WTC11 (cell line): ENCODE data around the gene APBA3. TPM values are rescaled to one million over a fixed set of nuclear protein-coding genes. Genes with fewer than 3 reads are reported as not detected.

Experiments used
- ATAC-seq: fragments of 200-7000 bp; cut with Tn5 transposase; 2 replicates; pipeline ENCODE4 v1.10.0; 2021; ENCODE audit warnings: mild to moderate bottlenecking, moderate library complexity
- CTCF ChIA-PET: fragments of 300-600 bp; sonication (Branson Sonifier 250); formaldehyde crosslinking; loops from one replicate; lab custom pipeline; 2021; ENCODE audit warnings: antibody characterized with exemption; lab: Charles Lee
- POLR2A ChIA-PET: fragments of 350-600 bp; sonication (Branson Sonifier 250); formaldehyde crosslinking; loops from one replicate; lab custom pipeline; 2021; ENCODE audit warnings: antibody characterized with exemption; lab: Charles Lee
- DNase-seq: peaks from one replicate; pipeline ENCODE4 v3.0.0; 2021; ENCODE audit warnings: low spot score
- H3K27ac Mint-ChIP-seq: 2 replicates; pipeline ENCODE4 v1.8.0; 2021; ENCODE audit warnings: mixed read lengths
- H3K27me3 Mint-ChIP-seq: 2 replicates; pipeline ENCODE4 v1.8.0; 2021; ENCODE audit warnings: low read depth, mild to moderate bottlenecking, moderate library complexity, mixed read lengths
- H3K36me3 Mint-ChIP-seq: 2 replicates; pipeline ENCODE4 v1.8.0; 2021; ENCODE audit warnings: mixed read lengths
- H3K4me1 Mint-ChIP-seq: 2 replicates; pipeline ENCODE4 v1.8.0; 2022; ENCODE audit warnings: mixed read lengths
- H3K4me3 Mint-ChIP-seq: 2 replicates; pipeline ENCODE4 v1.8.0; 2021; ENCODE audit warnings: mild to moderate bottlenecking, moderate library complexity, mixed read lengths
- H3K9me3 Mint-ChIP-seq: 2 replicates; pipeline ENCODE4 v1.8.0; 2021; ENCODE audit warnings: mixed read lengths
- ATF1 ChIP-seq: sonication (generic); formaldehyde crosslinking; IDR thresholded peaks from 2 replicates; pipeline ENCODE4 v1.8.1; 2023; ENCODE audit warnings: mild to moderate bottlenecking, moderate library complexity, missing genetic modification reagents
- E2F1 ChIP-seq: sonication (generic); formaldehyde crosslinking; IDR thresholded peaks from 2 replicates; pipeline ENCODE4 v1.8.0; 2022; ENCODE audit warnings: mild to moderate bottlenecking, missing genetic modification reagents
- E2F4 ChIP-seq: sonication (generic); formaldehyde crosslinking; IDR thresholded peaks from 2 replicates; pipeline ENCODE4 v1.8.1; 2022; ENCODE audit warnings: low read depth, mild to moderate bottlenecking, moderate library complexity, missing genetic modification reagents, borderline replicate concordance
- EMX1 ChIP-seq: fragments of 250-450 bp; sonication (Bioruptor Pico); IDR thresholded peaks from 2 replicates; pipeline ENCODE4 v1.8.0; 2021; ENCODE audit warnings: mild to moderate bottlenecking
- ERG ChIP-seq: fragments of 250-450 bp; sonication (Bioruptor Pico); IDR thresholded peaks from 2 replicates; pipeline ENCODE4 v1.8.0; 2021; ENCODE audit warnings: mild to moderate bottlenecking
- GRHL2 ChIP-seq: fragments of 250-450 bp; sonication (Bioruptor Pico); IDR thresholded peaks from 2 replicates; pipeline ENCODE4 v1.8.0; 2022; ENCODE audit warnings: mild to moderate bottlenecking, moderate library complexity; ENCODE audit not compliant: insufficient replicate concordance, severe bottlenecking
- GTF2I ChIP-seq: fragments of 250-450 bp; sonication (Bioruptor Pico); conservative IDR thresholded peaks from 2 replicates; pipeline ENCODE4 v1.4.0; 2021; ENCODE audit warnings: mild to moderate bottlenecking
- HMGXB4 ChIP-seq: sonication (generic); formaldehyde crosslinking; IDR thresholded peaks from 2 replicates; pipeline ENCODE4 v1.8.1; 2023; ENCODE audit warnings: mild to moderate bottlenecking, moderate library complexity, missing genetic modification reagents
- IRF1 ChIP-seq: sonication (generic); formaldehyde crosslinking; IDR thresholded peaks from 2 replicates; pipeline ENCODE4 v1.8.0; 2023; ENCODE audit warnings: missing genetic modification reagents
- PRRX2 ChIP-seq: fragments of 250-450 bp; sonication (Bioruptor Pico); IDR thresholded peaks from 2 replicates; pipeline ENCODE4 v1.8.0; 2021; ENCODE audit warnings: mild to moderate bottlenecking
- RORB ChIP-seq: fragments of 250-450 bp; sonication (Bioruptor Pico); IDR thresholded peaks from 2 replicates; pipeline ENCODE4 v1.9.0; 2021; ENCODE audit warnings: mild to moderate bottlenecking
- USF1 ChIP-seq: sonication (generic); formaldehyde crosslinking; IDR thresholded peaks from 2 replicates; pipeline ENCODE4 v1.8.0; 2022; ENCODE audit warnings: mild to moderate bottlenecking, missing genetic modification reagents
- ZNF396 ChIP-seq: fragments of 250-450 bp; sonication (Bioruptor Pico); IDR thresholded peaks from 2 replicates; pipeline ENCODE4 v1.8.0; 2021; ENCODE audit warnings: mild to moderate bottlenecking, moderate library complexity, borderline replicate concordance
- ZNF416 ChIP-seq: fragments of 250-450 bp; sonication (Bioruptor Pico); IDR thresholded peaks from 2 replicates; pipeline ENCODE4 v1.9.0; 2021; ENCODE audit warnings: mild to moderate bottlenecking, inconsistent platforms
- ZNF425 ChIP-seq: fragments of 250-450 bp; sonication (Bioruptor Pico); conservative IDR thresholded peaks from 2 replicates; pipeline ENCODE4 v1.9.0; 2021; ENCODE audit warnings: mild to moderate bottlenecking
- ZNF512 ChIP-seq: sonication (generic); formaldehyde crosslinking; IDR thresholded peaks from 2 replicates; pipeline ENCODE4 v1.8.1; 2022; ENCODE audit warnings: missing genetic modification reagents, borderline replicate concordance
- total RNA-seq: library from RNA; stranded (reverse); gene quantifications from 3 replicates; pipeline ENCODE4 v1.2.3, GENCODE V29; 2021

The APBA3 gene
- total RNA-seq, 1 experiment from 2014 or later: 27.5 TPM

GRCh38 chr19:3760871-3761361 is 576 bp downstream of the APBA3 start:
- DNase-seq: no peak
- peaks cover 8% of the 10 kb centered on the region for H3K4me1 Mint-ChIP-seq
- H3K4me3 Mint-ChIP-seq: peak overlapping the region; percentile 97
- CTCF ChIA-PET: interaction anchor here (0.6 to 3.1 kb wide), 10 partner anchors 14 to 379 kb away, joined by 3 to 24 read pairs (median 3); no protein-coding TSS in a partner anchor
- no peaks in the 10 kb centered on the region for H3K36me3 Mint-ChIP-seq
- ATAC-seq: no peak
- no peaks in the 10 kb centered on the region for H3K9me3 Mint-ChIP-seq
- H3K27me3 Mint-ChIP-seq: peaks cover 3% of the 10 kb centered on the region; the same call in 1 of the 2 replicates
- peak overlapping the region; percentile 93 for H3K27ac Mint-ChIP-seq
- POLR2A ChIA-PET: interaction anchor here (1.6 kb wide), 1 partner anchor 102 kb away, joined by 5 read pairs; no protein-coding TSS in a partner anchor
- no peak for TF ChIP-seq GRHL2
- TF ChIP-seq USF1: no peak
- peak; percentile 84; the same call in 1 of the 2 replicates for TF ChIP-seq GTF2I (CRISPR knock-in tag)
- TF ChIP-seq ZNF416 (CRISPR knock-in tag): no peak

- Mint-ChIP-seq H3K9me3 (no peaks in the 10 kb centered on the region), H3K4me1 (peaks cover 8% of the 10 kb centered on the region), H3K27me3 (peaks cover 3% of the 10 kb centered on the region; the same call in 1 of the 2 replicates), H3K27ac (no peak overlapping the region), H3K4me3 (peak overlapping the region; percentile 97; the same call in 1 of the 2 replicates), H3K36me3 (peaks cover 4% of the 10 kb centered on the region)
- TF ChIP-seq ATF1 (CRISPR knock-in tag) (no peak), E2F4 (CRISPR knock-in tag) (no peak), PRRX2 (CRISPR knock-in tag) (no peak), ZNF396 (no peak), HMGXB4 (CRISPR knock-in tag) (no peak), ERG (CRISPR knock-in tag) (no peak), EMX1 (CRISPR knock-in tag) (no peak), ZNF425 (no peak), IRF1 (CRISPR knock-in tag) (no peak), E2F1 (CRISPR knock-in tag) (no peak), ZNF512 (CRISPR knock-in tag) (no peak), RORB (CRISPR knock-in tag) (no peak)
- ChIA-PET POLR2A (interaction anchor here (0.6 kb wide), 1 partner anchor 122 kb away, joined by 3 read pairs; no protein-coding TSS in a partner anchor), CTCF (interaction anchor here (0.6 kb wide), 1 partner anchor 188 kb away, joined by 3 read pairs; no protein-coding TSS in a partner anchor)
- DNase-seq (no peak), ATAC-seq (no peak)
Measured at GRCh38 chr19:3759482-3760254, 1.8 kb downstream of the APBA3 start.
